HL-60 (cell line): Measurements from ENCODE around the gene GAPT.

Source experiments
- CTCF ChIP-seq: IDR thresholded peaks from one replicate; pipeline ENCODE4 v1.5.1; 2011; ENCODE audit warnings: low read length, control low read depth, inconsistent platforms; ENCODE audit not compliant: insufficient read depth
- POLR2AphosphoS5 ChIP-seq: IDR thresholded peaks from 2 replicates; pipeline ENCODE4 v1.6.1; 2012; ENCODE audit warnings: low read depth
- REST ChIP-seq: IDR thresholded peaks from 2 replicates; pipeline ENCODE4 v1.6.1; 2012; ENCODE audit warnings: low read depth; ENCODE audit not compliant: insufficient replicate concordance

GRCh38 chr5:58501778-58502417, 10.7 kb downstream of the GAPT start:
- TF ChIP-seq CTCF (no peak), REST (no peak), POLR2AphosphoS5 (no peak)
